ENCODE results near the gene IL1RAPL1. TPM values are rescaled to one million over a fixed set of nuclear protein-coding genes. Genes with fewer than 3 reads are reported as not detected.

Gene IL1RAPL1
- total RNA-seq, 4 donors from 2014 or later = 0.13 TPM; not detected in 3

DNA sequence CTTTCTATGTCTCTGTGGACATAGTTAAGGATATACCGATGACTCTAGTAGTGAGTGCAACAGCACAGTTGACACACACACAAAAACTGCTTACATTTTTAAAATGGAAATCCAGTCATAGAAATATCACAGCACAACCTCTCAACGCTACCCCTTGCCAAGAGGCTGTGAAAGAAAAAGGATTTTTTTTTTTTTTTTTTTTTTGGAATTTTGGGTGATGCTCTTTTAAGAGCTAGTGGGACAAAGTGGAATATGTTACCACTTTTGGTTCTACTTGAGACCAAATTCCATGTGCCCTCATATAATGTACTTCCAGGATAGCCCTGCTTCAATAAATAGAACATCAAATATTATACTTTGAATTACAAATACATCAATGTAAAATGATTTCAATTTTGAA, 1247.1 kb downstream of the IL1RAPL1 start:
- no peaks in the 10 kb centered on the region for H3K4me1 ChIP-seq
- 66% methylated on average over 2 of the region's 2 CpGs for WGBS
- no peak overlapping the region for H3K4me3 ChIP-seq
- H3K27me3 ChIP-seq = no peaks in the 10 kb centered on the region
- H3K9me3 ChIP-seq = no peaks in the 10 kb centered on the region
- DNase-seq (ENCODE audit: low spot score in 2 of 2) = no peak
- H3K36me3 ChIP-seq = no peaks in the 10 kb centered on the region
- H3K27ac ChIP-seq = no peak overlapping the region
- no peak for TF ChIP-seq POLR2AphosphoS5 (IDR thresholded peaks at IDR 0.05)
- no peak for TF ChIP-seq POLR2A (IDR thresholded peaks at IDR 0.05)

DNA sequence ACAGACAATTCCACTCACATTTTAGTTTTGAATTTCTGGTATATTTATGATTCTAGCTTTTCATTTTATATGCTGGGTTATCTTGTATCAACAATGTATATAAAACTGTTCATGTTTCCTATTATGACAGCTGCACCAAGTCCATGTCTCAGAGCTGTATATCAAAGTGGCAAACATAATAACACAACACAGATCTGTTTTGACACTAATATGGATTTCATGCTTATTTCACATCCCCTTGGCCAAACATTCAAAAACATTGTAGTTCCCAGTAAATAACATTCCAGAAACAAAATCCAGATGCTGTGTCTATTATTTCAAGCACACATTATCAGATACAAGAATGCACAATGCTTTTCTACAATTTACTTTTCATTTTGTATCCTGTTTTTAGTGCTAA, 1247.5 kb downstream of the IL1RAPL1 start:
- no peak overlapping the region for H3K4me3 ChIP-seq
- H3K36me3 ChIP-seq = no peaks in the 10 kb centered on the region
- no peaks in the 10 kb centered on the region for H3K4me1 ChIP-seq
- TF ChIP-seq EP300 (IDR thresholded peaks at IDR 0.05) = no peak
- TF ChIP-seq POLR2A (IDR thresholded peaks at IDR 0.05) = no peak
- TF ChIP-seq POLR2AphosphoS5 (IDR thresholded peaks at IDR 0.05) = no peak
- TF ChIP-seq, protein P1, sequence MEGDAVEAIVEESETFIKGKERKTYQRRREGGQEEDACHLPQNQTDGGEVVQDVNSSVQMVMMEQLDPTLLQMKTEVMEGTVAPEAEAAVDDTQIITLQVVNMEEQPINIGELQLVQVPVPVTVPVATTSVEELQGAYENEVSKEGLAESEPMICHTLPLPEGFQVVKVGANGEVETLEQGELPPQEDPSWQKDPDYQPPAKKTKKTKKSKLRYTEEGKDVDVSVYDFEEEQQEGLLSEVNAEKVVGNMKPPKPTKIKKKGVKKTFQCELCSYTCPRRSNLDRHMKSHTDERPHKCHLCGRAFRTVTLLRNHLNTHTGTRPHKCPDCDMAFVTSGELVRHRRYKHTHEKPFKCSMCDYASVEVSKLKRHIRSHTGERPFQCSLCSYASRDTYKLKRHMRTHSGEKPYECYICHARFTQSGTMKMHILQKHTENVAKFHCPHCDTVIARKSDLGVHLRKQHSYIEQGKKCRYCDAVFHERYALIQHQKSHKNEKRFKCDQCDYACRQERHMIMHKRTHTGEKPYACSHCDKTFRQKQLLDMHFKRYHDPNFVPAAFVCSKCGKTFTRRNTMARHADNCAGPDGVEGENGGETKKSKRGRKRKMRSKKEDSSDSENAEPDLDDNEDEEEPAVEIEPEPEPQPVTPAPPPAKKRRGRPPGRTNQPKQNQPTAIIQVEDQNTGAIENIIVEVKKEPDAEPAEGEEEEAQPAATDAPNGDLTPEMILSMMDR (IDR thresholded peaks at IDR 0.05) = no peak
- no peak for DNase-seq (ENCODE audit: low spot score in 2 of 2)
- no peaks in the 10 kb centered on the region for H3K9me3 ChIP-seq
- no peak overlapping the region for H3K27ac ChIP-seq
- H3K27me3 ChIP-seq = no peaks in the 10 kb centered on the region

DNA sequence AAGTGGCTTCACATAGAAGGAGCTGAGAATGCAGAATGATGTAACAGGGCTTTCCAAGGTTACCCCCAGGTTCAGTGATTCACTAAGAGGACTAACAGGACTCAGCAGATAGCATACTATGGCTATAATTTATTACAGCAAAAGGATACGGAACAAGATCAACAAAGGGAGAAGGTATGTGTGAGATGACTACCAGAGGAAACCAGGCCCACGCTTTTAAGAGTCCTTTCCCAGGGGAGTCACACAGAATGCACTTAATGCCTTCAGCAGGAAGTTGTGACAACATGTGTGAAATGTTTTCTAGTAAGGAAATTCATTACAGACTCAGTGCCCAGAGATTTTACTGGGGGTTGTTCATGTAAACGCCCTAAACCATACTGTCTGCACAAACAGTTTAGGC, 1254.5 kb downstream of the IL1RAPL1 start:
- Histone ChIP-seq H3K27me3 (no peaks in the 10 kb centered on the region), H3K9me3 (no peaks in the 10 kb centered on the region), H3K4me1 (no peaks in the 10 kb centered on the region), H3K4me3 (no peak overlapping the region), H3K36me3 (no peaks in the 10 kb centered on the region), H3K27ac (no peak overlapping the region)
- TF ChIP-seq POLR2AphosphoS5 (IDR thresholded peaks at IDR 0.05) = no peak
- TF ChIP-seq, protein P1 (IDR thresholded peaks at IDR 0.05) = no peak
- TF ChIP-seq POLR2A (IDR thresholded peaks at IDR 0.05) = no peak
- no peak for TF ChIP-seq EP300 (IDR thresholded peaks at IDR 0.05)
- DNase-seq (ENCODE audit: low spot score in 2 of 2) = no peak
- WGBS = 60% methylated on average over 3 of the region's 3 CpGs

DNA sequence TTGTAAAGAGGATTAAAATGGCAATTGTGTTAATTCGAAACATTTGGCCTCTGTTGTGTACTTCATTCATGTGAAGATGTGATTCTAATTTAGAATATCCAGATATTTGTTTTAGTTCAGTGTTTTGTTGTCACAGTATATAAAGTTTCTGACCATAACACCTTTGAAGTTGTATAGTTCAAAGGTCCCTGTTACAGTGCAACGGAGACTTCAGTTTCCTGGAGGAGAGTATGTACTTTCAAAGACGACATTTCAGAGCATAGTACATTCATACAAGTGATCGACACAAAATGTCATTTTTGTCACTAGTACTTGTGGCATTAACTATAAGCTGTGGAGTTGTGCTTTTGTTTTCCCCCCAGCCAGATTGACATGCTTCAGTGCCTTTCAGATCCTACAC, 1255.3 kb downstream of the IL1RAPL1 start:
- no peak overlapping the region for H3K4me3 ChIP-seq
- no peaks in the 10 kb centered on the region for H3K9me3 ChIP-seq
- no peak for DNase-seq (ENCODE audit: low spot score in 2 of 2)
- no peaks in the 10 kb centered on the region for H3K4me1 ChIP-seq
- no peaks in the 10 kb centered on the region for H3K36me3 ChIP-seq
- 75% methylated on average over 4 of the region's 4 CpGs for WGBS
- H3K27me3 ChIP-seq = no peaks in the 10 kb centered on the region
- H3K27ac ChIP-seq = no peak overlapping the region
- no peak for TF ChIP-seq EP300 (IDR thresholded peaks at IDR 0.05)

DNA sequence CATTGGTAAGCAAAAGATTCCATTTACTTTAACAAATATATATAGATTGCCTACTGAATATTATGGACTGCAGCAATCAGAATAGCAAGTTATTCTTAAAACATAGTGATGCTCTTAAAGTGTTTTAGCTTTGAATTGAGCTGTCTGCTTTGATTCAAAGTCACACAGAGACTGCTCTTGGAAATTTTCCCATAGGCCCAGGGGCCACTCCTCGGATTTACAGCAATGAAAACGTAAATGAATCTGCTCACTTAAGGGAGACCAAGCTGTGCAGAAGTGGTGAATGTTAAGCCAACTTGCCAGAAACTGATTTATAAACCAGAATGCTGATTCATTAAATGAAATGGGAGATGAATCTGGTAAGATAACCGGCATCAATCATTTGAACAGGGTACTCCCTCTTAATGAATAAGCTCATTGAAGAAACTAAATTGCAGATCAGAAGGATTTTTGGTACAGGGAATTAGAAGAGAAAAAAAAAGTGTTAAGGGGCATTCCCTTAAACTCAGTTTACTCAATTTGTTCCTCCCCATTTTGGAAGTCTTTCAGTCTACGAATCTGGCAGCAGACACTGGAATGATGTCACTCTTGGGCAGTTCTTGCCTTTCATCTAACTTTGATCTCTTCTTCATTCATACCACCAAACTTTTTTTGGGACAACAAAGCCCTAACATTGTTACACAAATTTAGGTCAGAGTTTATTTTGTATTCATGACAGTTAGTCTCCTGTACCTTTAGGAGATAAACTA, 1264.8 kb downstream of the IL1RAPL1 start:
- no peak for DNase-seq (ENCODE audit: low spot score in 2 of 2)
- H3K27ac ChIP-seq = no peak overlapping the region
- no peaks in the 10 kb centered on the region for H3K36me3 ChIP-seq
- H3K27me3 ChIP-seq = no peaks in the 10 kb centered on the region
- H3K4me3 ChIP-seq = no peak overlapping the region
- 32% methylated on average over 4 of the region's 4 CpGs for WGBS
- H3K9me3 ChIP-seq = no peaks in the 10 kb centered on the region
- no peak for TF ChIP-seq EP300 (IDR thresholded peaks at IDR 0.05)
- TF ChIP-seq, protein P1 (IDR thresholded peaks at IDR 0.05) = no peak
- TF ChIP-seq POLR2A (IDR thresholded peaks at IDR 0.05) = no peak
- TF ChIP-seq POLR2AphosphoS5 (IDR thresholded peaks at IDR 0.05) = no peak
- no peaks in the 10 kb centered on the region for H3K4me1 ChIP-seq

DNA sequence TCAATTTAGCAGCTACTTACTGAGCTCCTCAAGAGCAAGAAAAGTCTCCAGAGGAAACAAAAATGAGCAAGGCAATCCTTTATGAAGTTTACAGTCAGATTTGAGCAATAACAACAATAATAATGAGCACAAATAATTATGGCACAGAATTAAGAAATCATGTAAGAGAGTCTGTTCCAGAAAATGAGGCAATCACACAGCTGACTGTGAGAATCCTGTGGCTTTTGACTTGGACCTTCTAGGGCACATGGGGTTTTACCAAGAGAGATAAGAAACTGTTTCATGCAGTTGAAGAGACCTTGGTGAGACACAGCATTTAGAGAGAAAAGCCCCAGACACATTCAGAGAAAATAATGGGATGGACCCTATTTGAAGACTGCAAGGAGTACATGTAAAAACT, 1265.5 kb downstream of the IL1RAPL1 start:
- Histone ChIP-seq H3K4me3 (no peak overlapping the region), H3K9me3 (no peaks in the 10 kb centered on the region), H3K36me3 (no peaks in the 10 kb centered on the region), H3K4me1 (no peaks in the 10 kb centered on the region), H3K27me3 (no peaks in the 10 kb centered on the region), H3K27ac (no peak overlapping the region)
- DNase-seq (ENCODE audit: low spot score in 2 of 2) = no peak
- TF ChIP-seq POLR2AphosphoS5 (IDR thresholded peaks at IDR 0.05) = no peak
- TF ChIP-seq, protein P1 (IDR thresholded peaks at IDR 0.05) = no peak
- TF ChIP-seq POLR2A (IDR thresholded peaks at IDR 0.05) = no peak
- TF ChIP-seq EP300 (IDR thresholded peaks at IDR 0.05) = no peak

Data from suprapubic skin (tissue), 4 donors.